G401.6 (cell line): ENCODE results near the gene OXCT1.
"Not testable (repeated sequence)": the region's sequence is repeated elsewhere in the genome, so short reads cannot be mapped to it uniquely, and the experiment has no call there.

ENCODE experiments used
- FAIRE-seq: peaks from 2 replicates; lab custom pipeline; 2012; peaks lifted over from hg19 to GRCh38; lab: Jason Lieb, UNC

OXCT1 gene

DNA sequence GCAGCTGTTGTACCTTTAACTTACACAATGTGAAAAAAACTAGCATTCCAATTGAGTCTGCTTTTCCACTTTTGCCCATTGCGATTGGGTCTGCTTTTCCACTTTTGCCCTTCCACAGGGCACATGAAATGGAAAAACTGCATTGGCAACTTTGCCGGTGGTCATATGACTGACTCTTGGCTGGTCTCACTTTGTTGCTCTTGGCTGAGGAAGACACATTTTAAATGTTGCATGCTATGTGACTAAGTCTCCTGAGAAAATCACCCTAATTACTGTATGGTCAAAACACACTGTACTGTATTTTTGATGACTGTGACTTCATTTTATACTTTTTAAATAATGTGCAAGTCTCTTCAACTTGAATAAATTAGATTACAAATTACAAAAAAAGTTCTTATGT is 1.6 kb upstream of the OXCT1 start:
- FAIRE-seq: no peak

DNA sequence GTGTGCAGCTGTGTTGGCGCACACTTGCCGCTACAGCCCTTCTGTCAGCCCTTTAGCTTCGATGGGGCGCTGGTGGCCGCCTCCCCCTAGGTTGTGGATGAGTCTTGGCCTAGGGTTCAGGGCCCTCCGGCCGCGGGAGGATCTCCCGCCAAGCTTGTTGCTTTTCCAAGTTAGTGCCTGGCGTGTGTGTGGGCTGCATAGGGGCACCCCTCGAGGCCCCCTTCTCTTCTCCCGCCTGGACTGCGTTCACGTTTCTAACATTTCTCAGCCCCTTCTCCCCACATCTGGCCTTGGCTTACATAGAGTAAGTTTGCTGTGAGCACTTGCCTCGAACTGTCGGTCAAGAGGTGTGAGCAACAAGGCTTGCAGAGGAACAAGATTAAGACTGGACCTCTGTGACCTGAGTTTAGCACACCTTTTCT is 413 bp upstream of the OXCT1 start:
- no peak for FAIRE-seq

DNA sequence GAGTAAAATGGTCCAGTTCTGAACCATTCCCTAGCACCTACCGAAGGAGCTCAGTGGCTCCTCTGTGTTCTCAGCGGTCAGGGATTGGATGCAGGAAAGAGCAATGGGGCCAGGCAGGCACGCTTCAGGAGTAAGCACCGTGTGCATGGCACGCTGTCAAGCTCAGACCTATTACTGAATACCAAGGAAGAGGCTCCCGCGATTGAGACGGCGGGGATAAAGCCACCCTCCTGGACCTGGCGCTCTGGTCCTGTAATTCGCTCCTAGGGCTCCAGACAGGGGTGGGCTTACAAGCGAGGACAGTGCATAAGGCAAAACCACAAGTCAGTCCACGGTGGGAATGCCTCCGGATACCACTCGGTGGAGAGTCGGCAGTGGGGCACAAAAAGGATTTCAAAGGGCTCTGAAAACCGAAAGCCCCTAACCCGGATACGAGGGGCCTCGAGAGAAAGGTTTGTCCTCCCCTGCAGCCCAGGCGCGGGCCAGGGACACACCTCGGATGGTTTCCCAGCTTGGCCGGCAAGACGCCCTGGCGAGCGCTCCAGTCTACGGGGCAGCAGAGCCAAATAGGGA is 988 bp downstream of the OXCT1 start:
- FAIRE-seq: no peak

DNA sequence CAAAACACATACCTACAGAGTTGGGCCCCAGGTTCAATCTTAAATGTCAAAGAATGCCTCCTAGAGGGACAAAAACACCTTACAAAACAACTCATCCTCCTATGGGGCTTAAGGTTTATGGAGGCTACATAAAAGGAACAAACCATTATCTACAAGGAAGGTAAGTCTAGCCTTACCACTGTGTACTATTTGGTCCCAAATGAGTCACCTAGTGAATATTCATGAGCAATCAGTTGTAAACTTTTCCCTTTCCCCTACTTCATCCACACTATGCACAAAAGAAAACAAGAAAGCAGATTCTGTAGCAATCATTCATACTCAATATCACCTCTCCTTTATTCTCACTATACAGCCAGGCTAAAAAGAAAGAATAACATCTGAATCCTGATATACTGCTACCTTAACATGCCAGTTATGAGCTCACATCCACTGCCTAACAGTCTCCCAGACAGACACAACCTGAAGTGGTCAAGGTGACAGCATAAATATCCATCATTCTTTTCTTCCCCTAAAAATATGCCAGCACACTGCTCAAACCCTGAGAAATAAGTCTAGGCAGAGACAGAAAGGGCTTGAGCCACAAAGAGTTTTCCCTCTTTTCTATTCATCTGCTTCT is 6.2 kb downstream of the OXCT1 start:
- FAIRE-seq: no peak

DNA sequence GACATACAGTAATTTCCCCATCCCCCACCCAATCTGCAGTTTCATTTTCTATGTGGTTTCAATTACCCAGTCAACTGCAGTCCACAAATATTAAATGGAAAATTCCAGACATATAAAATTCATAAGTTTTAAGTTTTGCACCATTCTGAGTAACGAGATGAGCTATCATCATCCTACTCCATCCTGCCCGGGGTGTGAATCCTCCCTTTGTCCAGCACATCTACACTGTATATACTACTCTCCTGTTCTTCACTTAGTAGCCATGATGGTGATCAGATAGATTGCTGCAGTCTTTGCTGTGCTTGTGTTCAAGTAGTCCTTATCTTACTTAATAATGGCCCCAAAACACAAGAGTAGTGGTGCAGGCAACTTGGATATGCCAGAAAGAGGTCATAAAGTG is 11.3 kb downstream of the OXCT1 start:
- FAIRE-seq: no peak

DNA sequence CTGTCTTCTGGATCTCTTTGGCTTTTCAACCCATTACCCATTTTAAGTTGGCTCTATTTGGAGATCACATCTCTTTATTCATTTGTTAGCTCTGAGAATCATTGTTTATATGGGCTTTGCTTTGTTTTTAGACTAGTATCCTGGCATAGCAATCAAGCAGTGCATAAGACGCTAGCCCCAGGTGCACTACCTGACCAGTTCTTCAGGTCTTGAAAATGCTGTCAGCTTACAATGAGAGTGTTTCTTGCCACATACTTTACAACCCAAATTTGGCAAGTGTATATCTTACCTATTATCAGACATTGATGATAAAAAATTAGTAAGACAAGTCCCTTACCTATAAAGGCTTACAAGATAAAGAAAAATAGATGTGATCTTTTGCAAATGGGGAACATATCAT is 12.2 kb downstream of the OXCT1 start:
- no peak for FAIRE-seq

DNA sequence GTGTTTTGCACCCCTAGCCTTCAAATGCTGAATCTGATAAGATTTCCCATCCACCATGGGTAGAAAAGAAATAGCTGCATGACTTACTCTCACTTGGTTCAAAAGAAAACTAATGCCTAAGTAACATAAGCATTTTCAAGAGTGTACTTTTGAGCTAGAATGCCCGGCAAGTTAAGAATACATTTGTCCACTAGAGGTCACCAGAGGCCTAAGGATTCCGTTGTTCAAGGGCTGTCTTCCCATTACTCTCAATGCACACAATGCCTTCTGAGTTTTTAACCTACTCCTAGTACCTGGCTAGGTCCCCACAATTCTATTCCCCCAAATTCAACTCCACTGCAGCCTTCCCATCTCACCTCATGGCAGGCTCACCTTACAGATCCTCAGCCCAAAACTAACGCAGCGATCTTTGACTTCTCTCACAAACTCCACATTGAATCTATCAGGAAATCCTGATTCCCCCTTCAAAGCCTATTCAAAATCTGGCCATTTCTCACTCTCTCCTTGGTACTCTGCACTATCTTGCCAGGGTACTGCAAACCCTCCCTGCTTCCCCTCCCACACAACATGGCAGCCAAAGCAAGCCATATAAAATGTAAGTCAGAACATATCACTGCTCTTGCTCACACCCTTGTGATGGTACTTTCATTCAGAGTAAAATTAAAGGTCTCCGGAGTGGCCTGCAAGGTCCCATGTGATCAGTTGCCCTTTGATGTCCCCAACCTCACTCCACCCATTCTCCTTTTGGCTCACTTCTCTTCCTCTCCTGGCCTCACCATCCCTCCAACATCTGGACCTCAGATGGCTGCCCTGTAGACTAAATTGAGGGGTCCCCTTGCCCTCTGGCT is 13.4 kb downstream of the OXCT1 start:
- peak; percentile 25 for FAIRE-seq

DNA sequence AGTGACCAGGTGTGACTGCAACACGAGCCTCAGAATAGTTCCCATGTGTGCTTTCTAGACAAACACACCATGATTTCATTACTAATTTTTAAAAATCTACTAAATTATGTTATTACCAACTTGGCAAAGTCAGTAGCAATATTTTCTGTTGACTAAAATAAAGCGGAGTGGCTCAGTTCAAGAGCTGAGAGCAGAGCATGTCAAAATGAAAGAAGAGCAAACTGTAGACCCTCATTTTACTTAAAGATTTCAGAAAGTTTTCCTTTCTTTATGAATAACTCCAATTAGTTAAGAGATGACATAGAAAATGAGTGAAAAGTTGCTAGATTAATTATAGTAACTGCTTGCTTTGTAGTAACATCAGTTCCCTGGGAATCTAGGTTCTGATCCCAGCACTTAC is 17.9 kb downstream of the OXCT1 start:
- FAIRE-seq: no peak

DNA sequence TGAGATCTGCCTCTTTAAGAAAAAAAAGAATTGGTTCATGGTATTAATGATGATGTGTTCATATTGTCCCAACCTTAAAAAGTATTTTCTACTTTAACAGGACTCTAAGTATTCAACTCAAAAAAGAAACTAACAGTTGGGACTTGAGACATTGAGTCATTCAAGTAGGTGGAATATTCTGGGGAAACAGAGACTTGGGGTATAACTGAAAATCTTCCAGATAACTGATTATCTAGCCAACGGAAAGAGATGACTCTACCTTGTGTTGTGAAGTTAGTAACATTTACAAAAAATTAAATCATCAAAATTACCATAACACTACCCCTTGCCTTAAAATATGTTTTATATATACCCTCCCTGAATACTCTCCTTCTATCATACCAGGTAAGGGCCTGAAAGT is 19.1 kb downstream of the OXCT1 start:
- no peak for FAIRE-seq

DNA sequence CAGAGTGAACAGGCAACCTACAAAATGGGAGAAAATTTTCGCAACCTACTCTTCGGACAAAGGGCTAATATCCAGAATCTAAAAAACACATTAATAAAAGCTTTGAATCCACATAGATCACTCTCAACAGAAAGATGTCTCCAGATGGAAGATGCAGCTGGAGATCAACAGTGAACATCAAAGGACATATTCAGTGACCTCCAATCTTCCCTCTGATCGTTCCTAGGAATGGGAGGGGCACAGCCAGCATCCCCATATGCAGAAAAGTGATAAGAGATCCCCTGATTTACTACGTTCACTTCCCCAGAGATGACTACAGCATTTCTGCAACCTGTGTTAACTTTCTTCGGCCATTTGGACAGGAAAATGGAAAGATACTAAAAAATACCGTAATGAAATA is 21.2 kb downstream of the OXCT1 start:
- FAIRE-seq: no peak

DNA sequence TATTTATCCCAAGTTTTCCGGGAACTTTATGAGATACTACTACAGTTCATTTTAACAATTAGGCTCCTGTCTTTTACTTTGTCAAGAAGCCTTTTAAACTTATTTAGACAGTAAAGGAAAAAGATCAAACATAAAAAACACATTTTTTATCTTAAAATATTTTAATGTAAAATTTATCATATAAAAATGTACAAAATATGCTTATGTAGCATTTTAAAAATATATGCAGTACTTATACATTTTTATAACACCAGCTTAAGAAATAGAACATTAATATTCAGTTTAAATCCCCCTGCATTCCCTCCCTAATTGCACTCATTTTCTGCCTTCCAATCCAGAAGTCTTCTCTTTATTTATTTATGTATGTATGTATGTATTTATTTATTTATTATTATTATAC is 24.5 kb downstream of the OXCT1 start:
- FAIRE-seq: not testable (repeated sequence)

DNA sequence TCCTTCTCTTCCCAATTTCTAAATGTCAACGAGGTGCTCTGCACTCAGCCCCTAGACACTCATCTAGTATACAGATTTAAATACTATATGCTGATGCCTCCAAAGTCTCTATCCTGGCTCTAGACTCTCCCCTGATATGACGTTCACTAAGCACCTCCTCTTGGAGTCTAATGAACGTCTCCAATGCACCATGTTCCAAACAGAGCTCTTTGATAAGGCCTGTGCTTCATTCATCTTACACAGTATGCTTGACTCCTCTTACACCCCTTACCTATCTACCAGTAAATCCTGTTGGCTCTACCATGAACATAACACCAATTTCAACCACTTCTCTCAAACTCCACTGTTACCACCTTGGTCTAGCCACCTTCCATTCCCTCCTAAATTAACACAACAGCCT is 25.7 kb downstream of the OXCT1 start:
- no peak for FAIRE-seq

DNA sequence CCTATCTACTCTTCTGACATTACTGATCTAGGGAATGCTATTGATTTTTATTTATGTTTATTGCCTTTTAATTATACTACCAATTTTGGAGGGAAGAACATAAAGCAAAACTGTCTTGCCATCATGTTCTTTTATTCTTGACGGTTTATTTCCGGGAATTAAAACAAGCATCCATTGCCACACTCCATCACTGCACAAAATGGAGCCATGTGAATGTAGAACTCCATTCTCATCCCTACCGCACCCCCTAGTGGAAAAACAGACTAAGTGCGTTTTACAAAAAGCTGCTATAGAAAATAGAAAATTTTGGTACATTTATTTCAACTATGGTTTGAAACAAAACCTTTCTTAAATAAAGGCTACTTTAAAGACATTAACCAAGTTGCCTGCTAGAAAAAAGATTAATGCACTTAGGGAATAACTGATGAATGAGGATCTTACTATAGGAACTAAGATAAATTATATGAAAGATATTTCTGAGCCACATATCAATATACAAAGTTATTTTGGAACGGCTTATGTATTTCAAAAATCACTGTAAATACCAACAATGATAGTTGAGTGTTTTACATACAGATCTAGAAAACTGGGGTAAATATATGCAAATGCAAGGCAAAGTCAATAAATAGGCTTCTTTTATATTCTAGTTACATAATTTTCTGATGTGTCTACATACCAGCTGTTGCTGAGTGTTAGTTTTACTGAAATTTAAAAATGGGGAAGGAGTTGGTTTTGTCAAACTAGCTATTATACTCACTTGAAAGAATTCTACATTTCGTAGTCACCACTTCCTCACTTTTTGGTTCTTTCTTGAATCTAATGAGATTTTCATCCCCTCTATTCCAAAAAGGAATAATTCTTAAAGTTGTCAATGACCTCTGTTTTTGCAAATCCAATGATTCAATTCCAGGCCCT is 26.5 kb downstream of the OXCT1 start:
- peak; percentile 90 for FAIRE-seq

DNA sequence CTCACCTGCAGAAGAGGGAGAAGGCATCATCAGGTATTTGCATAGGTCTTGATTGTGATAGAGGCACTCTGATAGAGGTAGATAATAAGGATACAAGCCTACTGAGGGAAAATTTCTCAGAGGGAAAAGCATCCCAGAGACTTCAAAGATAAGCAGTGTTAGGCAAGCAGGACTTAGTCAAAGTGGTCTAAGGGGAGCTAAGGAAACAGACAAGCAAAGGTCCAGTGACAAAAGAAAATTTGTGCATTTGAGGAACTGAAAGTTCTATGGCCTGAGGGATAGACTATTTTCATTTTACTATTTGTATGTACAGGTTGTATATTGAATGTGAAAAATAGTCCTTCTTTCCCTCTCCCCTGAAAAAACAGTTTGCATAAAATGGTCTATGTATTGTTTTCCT is 27.4 kb downstream of the OXCT1 start:
- no peak for FAIRE-seq

DNA sequence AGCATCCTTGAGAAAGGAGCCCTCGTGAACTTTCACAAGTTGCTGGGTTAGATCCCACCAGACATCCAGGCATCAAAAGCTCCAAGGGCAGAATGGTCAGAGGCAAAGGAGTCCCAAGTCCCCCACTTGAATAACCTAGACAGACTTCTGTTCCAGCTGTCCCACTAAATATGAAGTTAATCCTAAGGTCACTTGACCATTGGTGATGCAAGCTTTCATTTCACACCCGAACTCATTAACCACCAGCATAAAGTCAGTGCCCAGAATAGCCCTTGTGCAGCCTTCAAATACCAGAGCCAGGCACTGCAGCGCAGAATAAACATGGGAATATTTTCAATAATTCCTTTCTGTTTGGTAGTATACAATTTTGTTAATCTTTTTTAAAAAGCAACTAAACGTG is 28.9 kb downstream of the OXCT1 start:
- no peak for FAIRE-seq

DNA sequence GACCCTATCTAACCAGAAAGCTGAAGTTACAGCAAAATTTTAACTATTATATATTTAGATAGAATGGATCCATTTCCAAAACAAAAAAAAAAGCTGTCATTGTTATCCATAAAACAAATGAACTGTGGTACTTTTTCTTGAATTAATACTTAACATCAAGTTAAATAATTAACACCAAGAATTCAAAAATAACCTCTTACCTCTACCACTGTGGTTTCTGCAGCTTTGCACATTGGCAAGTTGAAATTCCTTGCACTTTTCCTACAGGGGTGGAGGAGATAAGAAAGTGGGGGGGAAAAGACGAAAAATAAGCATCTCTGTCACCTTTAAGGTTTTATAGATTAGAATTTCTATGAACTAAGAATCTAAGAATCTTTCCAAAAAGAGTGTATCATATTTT is 30.0 kb downstream of the OXCT1 start:
- no peak for FAIRE-seq

DNA sequence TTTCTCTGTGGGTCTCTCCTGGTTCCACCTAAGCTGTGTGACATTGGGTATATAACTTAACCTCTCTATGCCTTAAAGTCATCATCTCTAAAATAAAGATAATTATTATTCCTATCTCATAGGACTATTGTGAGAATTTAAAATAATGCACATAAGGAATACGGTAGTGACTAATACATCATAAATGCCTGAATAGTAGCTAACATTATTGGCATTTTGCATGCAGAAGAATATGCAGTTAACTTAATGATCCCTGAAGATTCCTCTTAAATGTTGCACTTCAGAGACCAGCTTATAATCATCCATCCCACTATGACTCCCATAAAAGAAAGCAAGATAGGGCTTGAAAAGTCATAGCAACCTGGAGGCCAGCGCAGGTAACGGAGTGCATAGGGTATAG is 32.4 kb downstream of the OXCT1 start:
- FAIRE-seq: no peak

DNA sequence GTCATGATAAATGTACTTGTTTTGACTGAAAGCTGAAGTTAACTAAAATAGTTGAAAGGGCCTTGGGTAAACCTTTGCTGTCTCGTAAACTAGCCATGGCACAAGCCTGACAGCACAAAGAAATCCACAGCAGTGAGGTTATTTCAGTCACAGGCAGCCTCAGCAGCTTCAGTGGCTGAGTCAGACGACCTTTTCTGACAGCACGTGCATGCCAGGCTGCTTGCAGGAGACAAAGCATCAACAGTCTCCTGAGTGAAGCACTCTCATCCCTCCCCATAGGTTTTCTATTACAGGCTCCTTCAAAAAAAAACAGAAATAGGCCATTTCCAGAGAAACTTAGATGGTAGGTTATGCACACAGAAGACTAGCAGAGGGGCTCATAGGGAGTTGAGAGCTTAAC is 34.6 kb downstream of the OXCT1 start:
- no peak for FAIRE-seq

DNA sequence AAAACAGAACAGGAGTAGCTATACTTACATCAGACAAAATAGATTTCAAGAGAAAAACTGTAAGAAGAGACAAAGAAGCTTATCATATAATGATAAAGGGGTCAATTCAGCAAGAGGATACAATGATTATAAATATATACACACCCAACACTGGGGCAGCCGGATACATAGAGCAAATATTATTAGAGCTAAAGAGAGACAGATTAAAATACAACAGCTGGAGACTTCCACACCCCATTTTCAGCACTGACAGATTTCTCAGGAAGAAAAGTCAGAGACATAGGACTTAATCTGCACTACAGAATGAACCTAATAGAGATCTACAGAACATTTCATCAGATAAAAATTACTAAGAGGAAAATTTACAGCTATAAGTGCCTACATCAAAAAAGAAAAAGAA is 35.7 kb downstream of the OXCT1 start:
- no peak for FAIRE-seq

DNA sequence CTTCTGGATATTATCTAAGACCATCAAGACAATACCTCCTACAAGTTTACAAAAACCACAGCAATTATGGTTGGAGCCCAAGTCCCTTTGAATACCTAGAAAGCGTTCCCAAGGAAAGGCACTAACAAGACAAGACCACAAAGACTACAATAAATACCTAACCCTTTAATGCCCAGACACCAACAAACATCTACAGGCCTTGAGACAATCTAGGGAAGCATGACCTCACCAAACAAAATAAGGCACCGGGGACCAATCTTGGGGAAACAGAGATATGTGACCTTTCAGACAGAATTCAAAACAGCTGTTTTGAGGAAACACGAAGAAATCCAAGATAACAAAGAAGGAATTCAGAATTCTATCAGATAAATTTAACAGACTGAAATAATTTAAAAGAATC is 37.8 kb downstream of the OXCT1 start:
- FAIRE-seq: no peak

DNA sequence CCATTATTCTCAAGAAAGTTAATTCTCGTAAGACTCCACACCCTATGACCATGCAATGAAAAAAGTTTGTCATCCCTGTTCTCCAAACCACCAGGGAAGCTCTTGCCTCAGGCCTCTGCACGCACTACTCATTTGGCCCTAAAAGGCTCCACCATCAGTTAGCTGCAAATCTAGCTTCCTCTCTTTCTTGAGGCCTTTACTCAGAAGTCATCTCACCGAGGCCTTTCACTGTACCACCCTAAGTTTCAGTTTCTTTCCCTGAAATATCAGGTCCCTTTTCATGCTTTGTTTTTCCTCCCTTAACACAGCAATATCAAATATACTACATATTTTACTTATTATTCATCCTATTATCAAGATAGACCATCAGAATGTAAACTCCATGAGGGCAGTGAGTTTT is 39.1 kb downstream of the OXCT1 start:
- no peak for FAIRE-seq

DNA sequence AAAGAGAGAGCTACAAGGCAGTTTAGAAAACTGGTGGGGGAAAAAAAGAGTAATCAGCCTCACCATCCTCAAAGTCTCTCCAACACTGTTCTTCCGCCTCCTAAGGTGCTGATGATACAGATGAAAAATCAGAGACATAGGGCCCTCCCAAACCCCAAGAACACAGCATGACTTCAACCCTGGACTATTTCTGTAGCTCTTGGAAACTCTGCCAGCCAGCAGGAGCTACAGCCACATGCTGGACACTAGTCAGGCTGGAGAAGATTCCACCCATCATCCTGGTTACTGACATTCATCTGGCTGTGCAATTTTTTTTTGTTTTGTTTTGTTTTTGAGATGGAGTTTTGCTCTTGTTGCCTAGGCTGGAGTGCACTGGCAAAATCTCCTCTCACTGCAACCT is 42.4 kb downstream of the OXCT1 start:
- FAIRE-seq: no peak

DNA sequence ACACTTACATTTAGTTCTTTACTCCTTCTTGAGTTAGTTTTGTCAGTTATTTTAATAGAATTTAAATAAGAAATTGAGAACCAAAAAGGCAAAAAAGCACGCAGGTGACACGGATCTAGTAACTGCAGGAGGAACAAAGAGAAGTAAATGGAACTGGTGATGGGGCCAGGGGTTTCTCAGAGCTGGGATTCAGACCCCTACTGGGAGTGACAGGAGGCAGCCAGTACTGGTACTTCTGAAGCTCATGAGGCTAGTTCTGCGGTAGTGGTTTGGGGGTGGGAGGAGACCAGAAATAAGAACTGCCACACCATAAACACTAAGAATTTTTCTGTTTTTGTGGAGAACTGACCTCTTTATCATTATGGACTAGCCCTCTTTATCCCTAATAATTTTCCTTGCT is 48.2 kb downstream of the OXCT1 start:
- FAIRE-seq: no peak
